IMR-90 (cell line): Measurements from ENCODE around the gene CD9. TPM values are rescaled to one million over a fixed set of nuclear protein-coding genes. Genes with fewer than 3 reads are reported as not detected.
A peak's percentile ranks its signal among the peaks of the same experiment; 100 is the strongest.

ENCODE experiments used
- ATAC-seq: fragments of 200-7000 bp; cut with Tn5 transposase; 2 replicates; pipeline ENCODE4 v1.9.1; 2020; ENCODE audit warnings: low read depth, mild to moderate bottlenecking, moderate library complexity
- BruUV-seq: library from RNA; stranded (reverse); fragments of 400-500 nt; replicated peaks from 2 replicates; lab custom pipeline; 2021; lab: Mats Ljungman, UMichigan
- CTCF ChIA-PET: fragments of 300-600 bp; formaldehyde crosslinking; extraction: SDS; loops from one replicate; lab custom pipeline; 2021; ENCODE audit warnings: antibody characterized with exemption; lab: Yijun Ruan, JAX
- POLR2A ChIA-PET: fragments of 300-600 bp; sonication (Branson Sonifier 250); formaldehyde crosslinking; loops from one replicate; lab custom pipeline; 2022; ENCODE audit warnings: antibody characterized with exemption; ENCODE audit not compliant: unreplicated experiment; lab: Charles Lee
- DNase-seq: peaks from one replicate; pipeline ENCODE4 v3.0.0; 2013
- H2AFZ ChIP-seq: replicated peaks from 2 replicates; pipeline ENCODE3; 2013; ENCODE audit warnings: low read length, mild to moderate bottlenecking; ENCODE audit not compliant: poor library complexity
- H2AK5ac ChIP-seq: 2 replicates; pipeline ENCODE4 v1.6.1; 2013; ENCODE audit warnings: low read depth, low read length, inconsistent platforms
- H2AK9ac ChIP-seq: replicated peaks from 2 replicates; pipeline ENCODE3; 2013; ENCODE audit warnings: mild to moderate bottlenecking, low read depth, low read length, moderate library complexity; ENCODE audit not compliant: poor library complexity
- H2BK120ac ChIP-seq: 2 replicates; pipeline ENCODE4 v1.6.1; 2013; ENCODE audit warnings: low read depth, low read length, inconsistent platforms
- H2BK15ac ChIP-seq: 3 replicates; pipeline ENCODE4 v1.6.1; 2013; ENCODE audit warnings: low read depth, low read length, inconsistent platforms
- H2BK20ac ChIP-seq: 2 replicates; pipeline ENCODE4 v1.6.1; 2013; ENCODE audit warnings: low read depth, mild to moderate bottlenecking, inconsistent platforms, low read length, moderate library complexity
- H2BK5ac ChIP-seq: 2 replicates; pipeline ENCODE4 v1.6.1; 2013; ENCODE audit warnings: mild to moderate bottlenecking, low read depth, low read length, inconsistent platforms; ENCODE audit not compliant: poor library complexity, severe bottlenecking
- H3K14ac ChIP-seq: replicated peaks from 2 replicates; pipeline ENCODE4 v1.6.1; 2013; ENCODE audit warnings: low read depth, low read length, inconsistent platforms
- H3K18ac ChIP-seq: 2 replicates; pipeline ENCODE4 v1.6.1; 2013; ENCODE audit warnings: low read depth, low read length, control low read depth
- H3K23ac ChIP-seq: 2 replicates; pipeline ENCODE4 v1.6.1; 2013; ENCODE audit warnings: low read depth, low read length, inconsistent platforms
- H3K27ac ChIP-seq: 2 replicates; pipeline ENCODE4 v1.5.1; 2013; ENCODE audit warnings: mild to moderate bottlenecking, control low read depth, low read length; ENCODE audit not compliant: insufficient read depth
- H3K27me3 ChIP-seq: 2 replicates; pipeline ENCODE4 v1.6.1; 2013; ENCODE audit warnings: low read length; ENCODE audit not compliant: control insufficient read depth, insufficient read depth
- H3K36me3 ChIP-seq: 2 replicates; pipeline ENCODE4 v1.6.1; 2013; ENCODE audit warnings: low read length, mixed read lengths; ENCODE audit not compliant: control insufficient read depth, insufficient read depth
- H3K4ac ChIP-seq: 2 replicates; pipeline ENCODE4 v1.6.1; 2013; ENCODE audit warnings: low read depth, low read length, inconsistent platforms
- H3K4me1 ChIP-seq: 2 replicates; pipeline ENCODE4 v1.6.1; 2013; ENCODE audit warnings: low read length, mixed read lengths; ENCODE audit not compliant: control insufficient read depth, insufficient read depth
- H3K4me2 ChIP-seq: 2 replicates; pipeline ENCODE4 v1.6.1; 2013; ENCODE audit warnings: low read depth, mild to moderate bottlenecking, control low read depth, low read length, moderate library complexity
- H3K4me3 ChIP-seq: 2 replicates; pipeline ENCODE4 v1.5.1; 2013; ENCODE audit warnings: low read depth, mild to moderate bottlenecking, control low read depth, low read length, moderate library complexity; ENCODE audit not compliant: insufficient read depth
- H3K56ac ChIP-seq: 2 replicates; pipeline ENCODE4 v1.6.1; 2013; ENCODE audit warnings: low read length, inconsistent platforms; ENCODE audit not compliant: insufficient read depth; ENCODE audit errors: extremely low read depth
- H3K79me1 ChIP-seq, 2 experiments: 2 replicates each; pipeline ENCODE4 v1.6.1; 2013; ENCODE audit warnings: low read length in 2 of 2, inconsistent platforms in 1 of 2, low read depth in 1 of 2
- H3K9ac ChIP-seq: 2 replicates; pipeline ENCODE4 v1.6.1; 2013; ENCODE audit warnings: low read depth, low read length, control low read depth
- H3K9me1 ChIP-seq: 2 replicates; pipeline ENCODE4 v1.6.1; 2013; ENCODE audit warnings: low read length, inconsistent platforms; ENCODE audit not compliant: insufficient read depth
- H3K9me3 ChIP-seq: 2 replicates; pipeline ENCODE4 v1.6.1; 2013; ENCODE audit warnings: low read length; ENCODE audit not compliant: control insufficient read depth, insufficient read depth
- H4K20me1 ChIP-seq: 2 replicates; pipeline ENCODE4 v1.6.1; 2013; ENCODE audit warnings: low read length, inconsistent platforms; ENCODE audit not compliant: insufficient read depth
- H4K5ac ChIP-seq: 2 replicates; pipeline ENCODE4 v1.6.1; 2013; ENCODE audit warnings: mild to moderate bottlenecking, low read depth, low read length, control low read depth
- H4K8ac ChIP-seq, 2 experiments: 2 replicates each; pipeline ENCODE4 v1.6.1; 2013; ENCODE audit warnings: low read depth in 2 of 2, low read length in 2 of 2, control low read depth in 1 of 2, inconsistent platforms in 1 of 2
- H4K91ac ChIP-seq: 2 replicates; pipeline ENCODE4 v1.6.1; 2013; ENCODE audit warnings: low read depth, low read length, inconsistent platforms; ENCODE audit not compliant: insufficient read depth
- BHLHE40 ChIP-seq: fragments of 150-350 bp; IDR thresholded peaks from 2 replicates; pipeline ENCODE4 v1.6.1; 2016; ENCODE audit warnings: mild to moderate bottlenecking, low read depth, low read length
- CHD1 ChIP-seq: IDR thresholded peaks from 2 replicates; pipeline ENCODE4 v1.6.1; 2012; ENCODE audit warnings: low read depth, low read length, improper control_type of control experiment
- FOS ChIP-seq: fragments of 150-350 bp; IDR thresholded peaks from 2 replicates; pipeline ENCODE4 v1.6.1; 2016; ENCODE audit warnings: low read depth, low read length
- MAFK ChIP-seq: IDR thresholded peaks from 2 replicates; pipeline ENCODE4 v1.6.1; 2012; ENCODE audit warnings: low read depth, low read length, improper control_type of control experiment
- MAZ ChIP-seq: IDR thresholded peaks from 2 replicates; pipeline ENCODE4 v1.6.1; 2012; ENCODE audit warnings: low read depth, mild to moderate bottlenecking, low read length, improper control_type of control experiment, moderate library complexity, borderline replicate concordance
- MXI1 ChIP-seq: IDR thresholded peaks from 2 replicates; pipeline ENCODE4 v1.6.1; 2012; ENCODE audit warnings: low read depth, mild to moderate bottlenecking, low read length, moderate library complexity, borderline replicate concordance
- NFE2L2 ChIP-seq: fragments of 150-350 bp; IDR thresholded peaks from 2 replicates; pipeline ENCODE4 v1.6.1; 2016; ENCODE audit warnings: low read depth, mild to moderate bottlenecking, low read length
- POLR2A ChIP-seq: IDR thresholded peaks from 2 replicates; pipeline ENCODE4 v1.6.1; 2012; ENCODE audit warnings: mild to moderate bottlenecking, low read depth, low read length
- RAD21 ChIP-seq: IDR thresholded peaks from 2 replicates; pipeline ENCODE4 v1.6.1; 2012; ENCODE audit warnings: low read length, improper control_type of control experiment
- RCOR1 ChIP-seq: IDR thresholded peaks from 2 replicates; pipeline ENCODE4 v1.6.1; 2012; ENCODE audit warnings: mild to moderate bottlenecking, low read length, improper control_type of control experiment; ENCODE audit not compliant: insufficient replicate concordance
- RFX5 ChIP-seq: IDR thresholded peaks from 2 replicates; pipeline ENCODE4 v1.8.0; 2012; ENCODE audit warnings: low read depth, mild to moderate bottlenecking, low read length, moderate library complexity
- SMC3 ChIP-seq: fragments of 150-350 bp; IDR thresholded peaks from 2 replicates; pipeline ENCODE4 v1.6.1; 2016; ENCODE audit warnings: low read depth, mild to moderate bottlenecking, antibody characterized with exemption, low read length, moderate library complexity
- WGBS, 2 experiments: methylation state at CpG; one replicate each; pipeline versions ENCODE4 v1.1.5 to v1.1.7; 2013; ENCODE audit warnings: missing lambda C conversion rate in 2 of 2; ENCODE audit not compliant: insufficient read length in 1 of 2; ENCODE audit errors: extremely low coverage in 2 of 2; 5-methylcytosine and 5-hydroxymethylcytosine counted together
- dilution Hi-C: fragments of 300-500 bp; cut with HindIII; formaldehyde crosslinking; loops from one replicate; pipeline ENCODE4 v1.14.3; 2018; ENCODE audit warnings: low sequenced_read_pairs; ENCODE audit not compliant: unreplicated experiment
- in situ Hi-C: fragments of 300-500 bp; cut with MboI; formaldehyde crosslinking; loops from 3 replicates; pipeline ENCODE4 v1.14.3; 2019; ENCODE audit warnings: low sequenced_read_pairs, inconsistent platforms, mixed read lengths
- intact Hi-C: fragments of 100-400 bp; cut with micrococcal nuclease; formaldehyde crosslinking; loops from 2 replicates; pipeline ENCODE4 v1.10.0; 2022
- polyA plus RNA-seq, 3 experiments: library from polyadenylated mRNA; depleted of rRNA; stranded (reverse); fragments of >200 nt; gene quantifications; 2 replicates each; pipeline ENCODE4 v1.2.3, GENCODE V29; 2012; ENCODE audit warnings: low replicate concordance in 1 of 3
- total RNA-seq: library from RNA; depleted of rRNA; stranded (reverse); fragments of >200 nt; gene quantifications from 2 replicates; pipeline ENCODE4 v1.2.3, GENCODE V29; 2012
- TF ChIP-seq, protein P1 (sequence below): conservative IDR thresholded peaks from 2 replicates; pipeline ENCODE4 v1.5.1; 2012; ENCODE audit warnings: mild to moderate bottlenecking, low read depth, low read length, improper control_type of control experiment
- TF ChIP-seq, protein P2 (sequence below): fragments of 150-350 bp; IDR thresholded peaks from 2 replicates; pipeline ENCODE4 v1.6.1; 2016; ENCODE audit warnings: low read depth, mild to moderate bottlenecking, low read length, moderate library complexity, borderline replicate concordance
- TF ChIP-seq, protein P3 (sequence below): fragments of 150-350 bp; IDR thresholded peaks from 2 replicates; pipeline ENCODE4 v1.6.1; 2017; ENCODE audit warnings: mild to moderate bottlenecking, antibody characterized with exemption, low read length, low read depth

CD9 gene
- total and polyA plus RNA-seq, 2 of the 4 experiments (the other 2 are of a cell fraction): 48.8 to 70.9 TPM

DNA sequence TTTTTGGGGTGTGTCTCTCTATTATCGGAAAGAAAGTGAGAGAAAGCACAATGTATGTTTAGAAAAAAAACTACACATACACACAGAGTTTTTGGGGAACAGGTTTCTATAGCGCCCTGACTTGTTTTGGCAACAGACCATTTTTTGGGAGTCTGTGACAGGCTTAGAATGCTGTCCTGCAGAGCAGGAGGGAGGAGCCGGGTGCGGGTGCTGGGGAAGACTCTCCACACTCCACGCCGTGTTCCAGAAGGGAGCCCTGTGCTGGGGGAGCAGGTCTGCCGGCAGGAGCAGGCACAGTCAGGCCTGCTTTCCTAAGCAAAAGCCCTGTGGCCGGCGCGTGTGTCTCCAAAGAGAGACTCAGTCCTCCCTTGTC, 26.5 kb downstream of the CD9 start:
- Histone ChIP-seq H3K9me1 (peaks cover 22% of the 10 kb centered on the region), H3K56ac (no peak overlapping the region), H4K91ac (no peak overlapping the region), H3K23ac (no peak overlapping the region), H2BK15ac (0 out of 3 replicates have a peak overlapping the region, but pooled peaks have one; percentile 29), H2AK5ac (no peak overlapping the region), H3K4me2 (no peak overlapping the region), H3K4me1 (peaks cover 28% of the 10 kb centered on the region), H2BK120ac (peak overlapping the region; percentile 36; the same call in 1 of the 2 replicates), H2BK20ac (peak overlapping the region; percentile 21; the same call in 1 of the 2 replicates), H2AFZ (no peak overlapping the region), H3K9ac (no peak overlapping the region), H2AK9ac (no peak overlapping the region), H3K9me3 (no peaks in the 10 kb centered on the region), H3K4ac (peak overlapping the region; percentile 34; the same call in 1 of the 2 replicates), H2BK5ac (no peak overlapping the region), H3K79me1 (peaks cover 10 to 72% of the 10 kb centered on the region in 2 experiments), H3K4me3 (no peak overlapping the region), H3K36me3 (no peaks in the 10 kb centered on the region), H3K14ac (peak overlapping the region; percentile 39; the same call in 1 of the 2 replicates), H4K5ac (no peak overlapping the region; the same call in 1 of the 2 replicates), H4K20me1 (0 out of 2 replicates have a peak, but pooled peaks cover 2% of the 10 kb centered on the region), H3K27ac (no peak overlapping the region), H3K27me3 (no peaks in the 10 kb centered on the region), H3K18ac (no peak overlapping the region; the same call in 1 of the 2 replicates), H4K8ac (no peak overlapping the region; a peak in 1 of 4 replicates)
- in situ Hi-C loops: no loop called here
- TF ChIP-seq FOS (no peak), RAD21 (no peak), MXI1 (no peak), POLR2A (no peak), MAFK (no peak), BHLHE40 (no peak), SMC3 (no peak), NFE2L2 (no peak), CHD1 (no peak), RCOR1 (no peak), MAZ (no peak), RFX5 (no peak)
- TF ChIP-seq, protein P1, sequence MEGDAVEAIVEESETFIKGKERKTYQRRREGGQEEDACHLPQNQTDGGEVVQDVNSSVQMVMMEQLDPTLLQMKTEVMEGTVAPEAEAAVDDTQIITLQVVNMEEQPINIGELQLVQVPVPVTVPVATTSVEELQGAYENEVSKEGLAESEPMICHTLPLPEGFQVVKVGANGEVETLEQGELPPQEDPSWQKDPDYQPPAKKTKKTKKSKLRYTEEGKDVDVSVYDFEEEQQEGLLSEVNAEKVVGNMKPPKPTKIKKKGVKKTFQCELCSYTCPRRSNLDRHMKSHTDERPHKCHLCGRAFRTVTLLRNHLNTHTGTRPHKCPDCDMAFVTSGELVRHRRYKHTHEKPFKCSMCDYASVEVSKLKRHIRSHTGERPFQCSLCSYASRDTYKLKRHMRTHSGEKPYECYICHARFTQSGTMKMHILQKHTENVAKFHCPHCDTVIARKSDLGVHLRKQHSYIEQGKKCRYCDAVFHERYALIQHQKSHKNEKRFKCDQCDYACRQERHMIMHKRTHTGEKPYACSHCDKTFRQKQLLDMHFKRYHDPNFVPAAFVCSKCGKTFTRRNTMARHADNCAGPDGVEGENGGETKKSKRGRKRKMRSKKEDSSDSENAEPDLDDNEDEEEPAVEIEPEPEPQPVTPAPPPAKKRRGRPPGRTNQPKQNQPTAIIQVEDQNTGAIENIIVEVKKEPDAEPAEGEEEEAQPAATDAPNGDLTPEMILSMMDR: no peak
- TF ChIP-seq, protein P2, sequence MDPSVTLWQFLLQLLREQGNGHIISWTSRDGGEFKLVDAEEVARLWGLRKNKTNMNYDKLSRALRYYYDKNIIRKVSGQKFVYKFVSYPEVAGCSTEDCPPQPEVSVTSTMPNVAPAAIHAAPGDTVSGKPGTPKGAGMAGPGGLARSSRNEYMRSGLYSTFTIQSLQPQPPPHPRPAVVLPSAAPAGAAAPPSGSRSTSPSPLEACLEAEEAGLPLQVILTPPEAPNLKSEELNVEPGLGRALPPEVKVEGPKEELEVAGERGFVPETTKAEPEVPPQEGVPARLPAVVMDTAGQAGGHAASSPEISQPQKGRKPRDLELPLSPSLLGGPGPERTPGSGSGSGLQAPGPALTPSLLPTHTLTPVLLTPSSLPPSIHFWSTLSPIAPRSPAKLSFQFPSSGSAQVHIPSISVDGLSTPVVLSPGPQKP: no peak
- TF ChIP-seq, protein P3, sequence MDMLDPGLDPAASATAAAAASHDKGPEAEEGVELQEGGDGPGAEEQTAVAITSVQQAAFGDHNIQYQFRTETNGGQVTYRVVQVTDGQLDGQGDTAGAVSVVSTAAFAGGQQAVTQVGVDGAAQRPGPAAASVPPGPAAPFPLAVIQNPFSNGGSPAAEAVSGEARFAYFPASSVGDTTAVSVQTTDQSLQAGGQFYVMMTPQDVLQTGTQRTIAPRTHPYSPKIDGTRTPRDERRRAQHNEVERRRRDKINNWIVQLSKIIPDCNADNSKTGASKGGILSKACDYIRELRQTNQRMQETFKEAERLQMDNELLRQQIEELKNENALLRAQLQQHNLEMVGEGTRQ: no peak
- no CpG with 5 or more reads among the region's 10 CpGs for WGBS, 2 experiments
- ChIA-PET CTCF (interaction anchor here (2.0 kb wide), 1 partner anchor 31 kb away, joined by 5 read pairs; no protein-coding TSS in a partner anchor), POLR2A (no interaction called here)
- DNase-seq (no peak), ATAC-seq (no peak)
- intact Hi-C loops: no loop called here
- BruUV-seq: no TSS peak
- dilution Hi-C loops: no loop called here
